Measurements from ENCODE around the gene KCNJ15. TPM values are rescaled to one million over a fixed set of nuclear protein-coding genes. Genes with fewer than 3 reads are reported as not detected.

Gene KCNJ15
- total and polyA plus RNA-seq, 2 donors (not counting 1 experiment from before 2014, with no cell fraction given): 0.44 to 0.83 TPM

DNA sequence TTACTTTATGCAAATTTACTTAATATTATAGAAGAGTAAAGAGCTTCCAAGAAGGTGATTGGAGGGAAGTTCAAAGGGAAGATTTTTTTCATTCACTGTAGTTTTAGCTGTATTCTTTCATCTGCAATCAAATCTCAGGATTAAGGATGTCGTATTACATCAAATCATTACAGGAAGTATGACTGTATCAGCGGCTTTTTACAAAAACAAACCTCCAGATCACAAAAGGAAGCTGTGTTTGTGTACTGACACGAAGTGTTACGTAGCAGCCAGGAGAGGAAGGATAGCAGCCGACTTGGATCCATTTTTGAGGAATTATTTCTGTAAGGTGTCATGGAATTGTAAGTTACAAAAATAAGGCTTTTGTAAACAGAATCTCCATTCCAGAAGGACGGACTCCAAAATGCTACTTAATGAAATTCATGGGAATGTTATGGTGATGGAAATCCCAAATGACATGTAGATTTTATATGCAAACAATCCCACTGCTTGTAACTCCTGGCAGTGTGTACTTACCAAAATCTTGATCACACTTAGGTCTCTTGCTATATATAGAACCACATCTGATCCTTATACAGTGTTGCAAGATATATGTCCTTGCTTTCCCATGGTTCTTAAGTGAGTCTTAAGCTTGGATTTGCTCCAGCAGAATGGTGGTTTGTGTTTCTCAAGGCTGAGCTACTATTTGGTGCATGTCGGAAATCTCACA lies 49.8 kb downstream of the KCNJ15 start:
- H3K4me1 ChIP-seq (ENCODE audit: control insufficient read depth, extremely low read depth, insufficient read depth, low read length): peaks cover 7% of the 10 kb centered on the region
- H3K4me2 ChIP-seq (ENCODE audit: extremely low read depth, insufficient read depth, low read length): peak overlapping the region; percentile 55
- H3K27me3 ChIP-seq (ENCODE audit: control insufficient read depth, insufficient read depth, low read length): no peaks in the 10 kb centered on the region
- no peaks in the 10 kb centered on the region for H3K36me3 ChIP-seq (ENCODE audit: control insufficient read depth, insufficient read depth, low read length)
- H3K9ac ChIP-seq (ENCODE audit: insufficient read depth, low read length): peak overlapping the region; percentile 34
- H2AFZ ChIP-seq (ENCODE audit: low read length): peak overlapping the region; percentile 3
- H3K9me3 ChIP-seq (ENCODE audit: control insufficient read depth, insufficient read depth, low read depth, low read length): no peaks in the 10 kb centered on the region
- no peak for TF ChIP-seq EZH2 (IDR thresholded peaks at IDR 0.05; ENCODE audit: low read length, missing control alignments)
- TF ChIP-seq, protein P1, sequence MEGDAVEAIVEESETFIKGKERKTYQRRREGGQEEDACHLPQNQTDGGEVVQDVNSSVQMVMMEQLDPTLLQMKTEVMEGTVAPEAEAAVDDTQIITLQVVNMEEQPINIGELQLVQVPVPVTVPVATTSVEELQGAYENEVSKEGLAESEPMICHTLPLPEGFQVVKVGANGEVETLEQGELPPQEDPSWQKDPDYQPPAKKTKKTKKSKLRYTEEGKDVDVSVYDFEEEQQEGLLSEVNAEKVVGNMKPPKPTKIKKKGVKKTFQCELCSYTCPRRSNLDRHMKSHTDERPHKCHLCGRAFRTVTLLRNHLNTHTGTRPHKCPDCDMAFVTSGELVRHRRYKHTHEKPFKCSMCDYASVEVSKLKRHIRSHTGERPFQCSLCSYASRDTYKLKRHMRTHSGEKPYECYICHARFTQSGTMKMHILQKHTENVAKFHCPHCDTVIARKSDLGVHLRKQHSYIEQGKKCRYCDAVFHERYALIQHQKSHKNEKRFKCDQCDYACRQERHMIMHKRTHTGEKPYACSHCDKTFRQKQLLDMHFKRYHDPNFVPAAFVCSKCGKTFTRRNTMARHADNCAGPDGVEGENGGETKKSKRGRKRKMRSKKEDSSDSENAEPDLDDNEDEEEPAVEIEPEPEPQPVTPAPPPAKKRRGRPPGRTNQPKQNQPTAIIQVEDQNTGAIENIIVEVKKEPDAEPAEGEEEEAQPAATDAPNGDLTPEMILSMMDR (conservative IDR thresholded peaks at IDR 0.05 in 1 of 2, IDR thresholded peaks at IDR 0.05 in 1 of 2; ENCODE audit: low read depth in 1 of 2, low read length in 2 of 2): no peak
- peak; percentile 95 to 99 for DNase-seq (ENCODE audit: low read depth in 2 of 2)
- H3K79me2 ChIP-seq (ENCODE audit: control insufficient read depth, insufficient read depth, low read length): no peaks in the 10 kb centered on the region
- peak overlapping the region; percentile 83 for H3K27ac ChIP-seq (ENCODE audit: insufficient read depth, low read length)
- no peaks in the 10 kb centered on the region for H4K20me1 ChIP-seq (ENCODE audit: control insufficient read depth, extremely low read depth, insufficient read depth, low read length)
- H3K4me3 ChIP-seq (replicated peaks in 1 of 4; ENCODE audit: control extremely low read depth in 1 of 4, insufficient read depth in 1 of 4, low read depth in 3 of 4, low read length in 4 of 4): peak overlapping the region in 2 of 4 experiments; percentile 22 to 25

DNA sequence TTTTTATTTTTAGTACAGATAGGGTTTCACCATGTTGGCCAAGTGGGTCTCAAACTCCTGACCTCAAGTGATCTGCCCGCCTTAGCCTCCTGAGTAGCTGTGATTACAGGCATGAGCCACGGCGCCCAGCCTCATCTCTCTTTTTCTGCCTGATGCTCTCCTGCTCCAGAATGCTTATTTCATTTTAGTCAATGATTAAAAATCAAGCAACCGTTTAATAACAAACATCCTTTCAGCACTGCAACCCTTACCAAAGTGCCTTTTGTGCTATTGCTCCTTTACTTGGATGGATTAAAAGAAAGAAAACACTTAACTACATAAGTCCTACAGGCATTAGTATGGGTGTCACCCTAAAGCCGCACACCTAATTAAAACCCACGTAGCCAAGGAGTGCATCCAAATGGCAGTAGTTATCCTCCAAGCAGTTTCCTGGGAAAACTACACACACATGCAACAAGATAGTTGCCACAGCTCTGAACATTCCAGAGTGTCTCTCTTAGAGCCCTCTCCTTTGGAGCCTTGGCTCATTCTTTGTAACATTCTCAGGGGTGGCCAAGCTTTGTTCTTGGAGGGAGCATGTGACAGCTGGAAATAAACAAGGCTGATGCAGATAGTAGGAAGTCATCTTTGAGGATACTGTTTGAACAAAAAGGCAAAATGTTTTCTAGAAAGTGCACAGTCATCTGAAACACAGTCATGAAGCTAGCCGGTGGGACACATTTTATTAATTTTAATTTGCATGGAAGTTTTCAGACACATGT lies 51.2 kb downstream of the KCNJ15 start:
- H2AFZ ChIP-seq (ENCODE audit: low read length): no peak overlapping the region
- H3K27ac ChIP-seq (ENCODE audit: insufficient read depth, low read length): no peak overlapping the region
- no peak overlapping the region for H3K9ac ChIP-seq (ENCODE audit: insufficient read depth, low read length)
- DNase-seq (ENCODE audit: low read depth in 2 of 2): no peak
- no peaks in the 10 kb centered on the region for H4K20me1 ChIP-seq (ENCODE audit: control insufficient read depth, extremely low read depth, insufficient read depth, low read length)
- no peak overlapping the region for H3K4me2 ChIP-seq (ENCODE audit: extremely low read depth, insufficient read depth, low read length)
- TF ChIP-seq, protein P1 (conservative IDR thresholded peaks at IDR 0.05 in 1 of 2, IDR thresholded peaks at IDR 0.05 in 1 of 2; ENCODE audit: low read depth in 1 of 2, low read length in 2 of 2): no peak
- TF ChIP-seq EZH2 (IDR thresholded peaks at IDR 0.05; ENCODE audit: low read length, missing control alignments): no peak
- H3K27me3 ChIP-seq (ENCODE audit: control insufficient read depth, insufficient read depth, low read length): no peaks in the 10 kb centered on the region
- H3K79me2 ChIP-seq (ENCODE audit: control insufficient read depth, insufficient read depth, low read length): no peaks in the 10 kb centered on the region
- H3K4me3 ChIP-seq (replicated peaks in 1 of 4; ENCODE audit: control extremely low read depth in 1 of 4, insufficient read depth in 1 of 4, low read depth in 3 of 4, low read length in 4 of 4): no peak overlapping the region
- H3K9me3 ChIP-seq (ENCODE audit: control insufficient read depth, insufficient read depth, low read depth, low read length): no peaks in the 10 kb centered on the region
- peaks cover 7% of the 10 kb centered on the region for H3K4me1 ChIP-seq (ENCODE audit: control insufficient read depth, extremely low read depth, insufficient read depth, low read length)
- no peaks in the 10 kb centered on the region for H3K36me3 ChIP-seq (ENCODE audit: control insufficient read depth, insufficient read depth, low read length)

DNA sequence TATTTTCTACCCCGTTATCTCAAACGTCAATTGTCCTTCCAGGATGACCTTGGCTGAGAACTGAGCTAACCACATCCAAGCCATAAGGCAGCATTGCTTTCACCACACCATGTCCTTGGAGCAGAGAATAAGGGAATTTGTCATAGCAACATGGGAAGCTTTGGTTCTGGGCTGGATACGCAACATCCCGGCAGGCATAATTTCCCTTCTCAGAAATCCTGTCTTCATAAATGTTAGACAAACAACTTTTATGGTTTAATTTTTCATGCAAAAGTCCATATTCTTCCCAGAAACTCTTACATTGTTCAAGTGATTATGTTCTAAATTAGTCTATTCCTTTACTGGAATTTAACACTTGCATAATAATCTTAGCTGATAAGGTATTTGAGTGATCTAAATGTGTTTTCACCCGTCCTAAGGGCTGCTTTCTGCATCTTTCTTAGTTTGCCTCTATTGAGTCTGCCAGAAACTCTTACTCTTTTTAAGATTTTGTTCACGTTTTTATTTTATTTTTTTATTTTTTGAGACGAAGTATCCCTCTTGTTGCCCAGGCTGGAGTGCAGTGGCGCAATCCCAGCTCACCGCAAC lies 51.8 kb downstream of the KCNJ15 start:
- Histone ChIP-seq H2AFZ (ENCODE audit: low read length) (no peak overlapping the region), H3K9ac (ENCODE audit: insufficient read depth, low read length) (no peak overlapping the region), H3K4me3 (replicated peaks in 1 of 4; ENCODE audit: control extremely low read depth in 1 of 4, insufficient read depth in 1 of 4, low read depth in 3 of 4, low read length in 4 of 4) (no peak overlapping the region), H3K36me3 (ENCODE audit: control insufficient read depth, insufficient read depth, low read length) (no peaks in the 10 kb centered on the region), H3K27ac (ENCODE audit: insufficient read depth, low read length) (no peak overlapping the region), H3K27me3 (ENCODE audit: control insufficient read depth, insufficient read depth, low read length) (no peaks in the 10 kb centered on the region), H3K79me2 (ENCODE audit: control insufficient read depth, insufficient read depth, low read length) (no peaks in the 10 kb centered on the region), H4K20me1 (ENCODE audit: control insufficient read depth, extremely low read depth, insufficient read depth, low read length) (no peaks in the 10 kb centered on the region), H3K4me1 (ENCODE audit: control insufficient read depth, extremely low read depth, insufficient read depth, low read length) (peaks cover 5% of the 10 kb centered on the region), H3K4me2 (ENCODE audit: extremely low read depth, insufficient read depth, low read length) (no peak overlapping the region), H3K9me3 (ENCODE audit: control insufficient read depth, insufficient read depth, low read depth, low read length) (no peaks in the 10 kb centered on the region)
- DNase-seq (ENCODE audit: low read depth in 2 of 2): peak in 1 of 2 donors; percentile 65
- TF ChIP-seq, protein P1 (conservative IDR thresholded peaks at IDR 0.05 in 1 of 2, IDR thresholded peaks at IDR 0.05 in 1 of 2; ENCODE audit: low read depth in 1 of 2, low read length in 2 of 2): no peak
- no peak for TF ChIP-seq EZH2 (IDR thresholded peaks at IDR 0.05; ENCODE audit: low read length, missing control alignments)
